ENCODE measurements around the gene XAGE1A.
"Not testable (repeated sequence)": the region's sequence is repeated elsewhere in the genome, so short reads cannot be mapped to it uniquely, and the experiment has no call there.

XAGE1A gene

GRCh38 chrX:52495545-52496418, at the start of gene XAGE1A:
Gene XAGE1A (plus strand): TSS chrX:52495808. CDS start chrX:52497362, 1,554 bp downstream.
- DNase-seq, result not testable (repeated sequence)

GRCh38 chrX:52452031-52452430, 43.6 kb upstream of the XAGE1A start:
- not testable (repeated sequence) for DNase-seq

- DNase-seq, result not testable (repeated sequence)
Measured at GRCh38 chrX:52471301-52471700, 24.3 kb upstream of the XAGE1A start.

- not testable (repeated sequence) for DNase-seq
Measured at GRCh38 chrX:52496419-52496772, 788 bp downstream of the XAGE1A start.

- not testable (repeated sequence) for DNase-seq
Measured at GRCh38 chrX:52501362-52501761, 5.8 kb downstream of the XAGE1A start.

- DNase-seq, result no peak
Measured at GRCh38 chrX:52504551-52504950, 8.9 kb downstream of the XAGE1A start.

- no peak for DNase-seq
Measured at GRCh38 chrX:52507331-52507730, 11.7 kb downstream of the XAGE1A start.

GRCh38 chrX:52509916-52510315, 14.3 kb downstream of the XAGE1A start:
- DNase-seq, result no peak

GRCh38 chrX:52511126-52511525, 15.5 kb downstream of the XAGE1A start:
- DNase-seq, result not testable (repeated sequence)

- not testable (repeated sequence) for DNase-seq
Measured at GRCh38 chrX:52516110-52516986, 20.7 kb downstream of the XAGE1A start.

- DNase-seq, result not testable (repeated sequence)
Measured at GRCh38 chrX:52516987-52517325, 21.3 kb downstream of the XAGE1A start, which contains the start of gene XAGE1B. Gene XAGE1B (minus strand): TSS chrX:52517063. CDS start chrX:52515527, 1,536 bp downstream.

- DNase-seq, result not testable (repeated sequence)
Measured at GRCh38 chrX:52541051-52541450, 45.4 kb downstream of the XAGE1A start.

GRCh38 chrX:52542311-52542710, 46.7 kb downstream of the XAGE1A start:
- no peak for DNase-seq

GRCh38 chrX:52544147-52544840, 48.7 kb downstream of the XAGE1A start:
- DNase-seq, result no peak

- DNase-seq, result not testable (repeated sequence)
Measured at GRCh38 chrX:52548769-52549168, 53.2 kb downstream of the XAGE1A start.

Data from inflammatory macrophage treated with lipopolysaccharide for 4 hours (primary cell).